Measurements from ENCODE around the gene MYO9B.

The MYO9B gene

GRCh38 chr19:17254636-17255035, 179.1 kb downstream of the MYO9B start:
- no peak overlapping the region for H3K4me3 ChIP-seq (ENCODE audit: low read length)
- no peak for TF ChIP-seq CTCF (conservative IDR thresholded peaks at IDR 0.05; ENCODE audit: low read depth, low read length)
- DNase-seq (ENCODE audit: low read depth): no peak

GRCh38 chr19:17255150-17255621, 179.6 kb downstream of the MYO9B start:
- H3K4me3 ChIP-seq (ENCODE audit: low read length): no peak overlapping the region
- TF ChIP-seq CTCF (conservative IDR thresholded peaks at IDR 0.05; ENCODE audit: low read depth, low read length): no peak
- DNase-seq (ENCODE audit: low read depth): no peak

GRCh38 chr19:17256130-17256529, 180.6 kb downstream of the MYO9B start:
- TF ChIP-seq CTCF (conservative IDR thresholded peaks at IDR 0.05; ENCODE audit: low read depth, low read length): no peak
- DNase-seq (ENCODE audit: low read depth): no peak
- no peak overlapping the region for H3K4me3 ChIP-seq (ENCODE audit: low read length)

- TF ChIP-seq CTCF (conservative IDR thresholded peaks at IDR 0.05; ENCODE audit: low read depth, low read length): no peak
- no peak overlapping the region for H3K4me3 ChIP-seq (ENCODE audit: low read length)
- DNase-seq (ENCODE audit: low read depth): no peak
Observed at GRCh38 chr19:17259118-17259780, 183.7 kb downstream of the MYO9B start.

- TF ChIP-seq CTCF (conservative IDR thresholded peaks at IDR 0.05; ENCODE audit: low read depth, low read length): no peak
- DNase-seq (ENCODE audit: low read depth): no peak
- H3K4me3 ChIP-seq (ENCODE audit: low read length): no peak overlapping the region
Observed at GRCh38 chr19:17259934-17260333, 184.4 kb downstream of the MYO9B start.

- H3K4me3 ChIP-seq (ENCODE audit: low read length): no peak overlapping the region
- no peak for DNase-seq (ENCODE audit: low read depth)
- TF ChIP-seq CTCF (conservative IDR thresholded peaks at IDR 0.05; ENCODE audit: low read depth, low read length): peak; percentile 84
Observed at GRCh38 chr19:17260842-17261325, 185.3 kb downstream of the MYO9B start.

GRCh38 chr19:17262557-17262956, 187.0 kb downstream of the MYO9B start:
- DNase-seq (ENCODE audit: low read depth): no peak
- no peak for TF ChIP-seq CTCF (conservative IDR thresholded peaks at IDR 0.05; ENCODE audit: low read depth, low read length)
- H3K4me3 ChIP-seq (ENCODE audit: low read length): no peak overlapping the region

Measured in retinal pigment epithelial cell (primary cell).